ENCODE data around the gene FURIN. TPM values are rescaled to one million over a fixed set of nuclear protein-coding genes. Genes with fewer than 3 reads are reported as not detected.

Gene FURIN
- total and polyA plus RNA-seq, 2 of the 4 experiments (the other 2 are of a cell fraction), result 34.8 to 54.3 TPM

DNA sequence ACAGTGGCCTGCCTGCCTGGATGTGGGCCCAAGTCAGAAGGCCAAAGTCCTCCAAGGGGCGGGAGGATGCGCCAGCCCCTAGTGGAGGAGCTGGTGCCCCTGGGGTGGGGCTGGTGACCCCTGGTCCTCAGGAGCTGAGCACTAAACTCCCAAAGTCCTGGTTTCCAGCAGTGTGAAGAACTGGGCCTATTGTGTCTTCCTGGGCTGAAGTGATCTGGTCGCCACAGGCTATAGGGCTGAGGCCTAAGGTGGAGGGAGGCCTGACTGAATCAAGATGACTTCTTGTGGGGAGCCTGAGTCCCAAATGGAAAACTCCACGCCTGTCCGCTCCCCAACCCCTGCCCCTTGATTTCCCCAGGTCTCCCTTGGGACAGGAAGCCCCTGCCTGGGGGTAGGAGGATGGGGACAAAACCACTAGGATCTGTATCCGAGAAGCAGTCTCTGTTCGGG lies 15.2 kb downstream of the FURIN start:
- Histone ChIP-seq H3K36me3 (ENCODE audit: control insufficient read depth, insufficient read depth, low read length) (peaks cover 32% of the 10 kb centered on the region; the same call in 1 of the 2 replicates), H3K56ac (ENCODE audit: extremely low read depth, insufficient read depth, low read length) (no peak overlapping the region; the same call in 1 of the 2 replicates), H2AK5ac (ENCODE audit: low read depth, low read length) (peak overlapping the region; percentile 65; the same call in 1 of the 2 replicates), H3K14ac (replicated peaks; ENCODE audit: low read depth, low read length) (peak overlapping the region; percentile 60; the same call in 1 of the 2 replicates), H4K20me1 (ENCODE audit: insufficient read depth, low read length) (no peaks in the 10 kb centered on the region), H2AK9ac (replicated peaks; ENCODE audit: low read depth, low read length, poor library complexity) (peak overlapping the region; percentile 20), H2BK15ac (ENCODE audit: low read depth, low read length) (no peak overlapping the region), H3K9me1 (ENCODE audit: insufficient read depth, low read length) (no peaks in the 10 kb centered on the region), H3K9me3 (ENCODE audit: control insufficient read depth, insufficient read depth, low read length) (no peaks in the 10 kb centered on the region), H4K8ac (ENCODE audit: low read depth in 2 of 2, low read length in 2 of 2) (peak overlapping the region; percentile 93 to 99; a peak in 3 of 4 replicates), H2BK5ac (ENCODE audit: low read depth, low read length, poor library complexity, severe bottlenecking) (no peak overlapping the region), H2BK20ac (ENCODE audit: low read depth, low read length) (no peak overlapping the region), H2BK120ac (ENCODE audit: low read depth, low read length) (no peak overlapping the region), H2AFZ (replicated peaks; ENCODE audit: low read length, poor library complexity) (peak overlapping the region; percentile 98), H3K4ac (ENCODE audit: low read depth, low read length) (peak overlapping the region; percentile 71), H4K5ac (ENCODE audit: low read depth, low read length) (peak overlapping the region; percentile 74), H3K18ac (ENCODE audit: low read depth, low read length) (no peak overlapping the region; the same call in 1 of the 2 replicates), H3K4me2 (ENCODE audit: low read depth, low read length) (no peak overlapping the region; the same call in 1 of the 2 replicates), H4K91ac (ENCODE audit: insufficient read depth, low read depth, low read length) (peak overlapping the region; percentile 25; the same call in 1 of the 2 replicates), H3K4me1 (ENCODE audit: control insufficient read depth, insufficient read depth, low read length) (peaks cover 16% of the 10 kb centered on the region), H3K79me1 (ENCODE audit: low read depth in 1 of 2, low read length in 2 of 2) (peaks cover 9 to 16% of the 10 kb centered on the region in 2 experiments; a peak in 3 of 4 replicates), H3K4me3 (ENCODE audit: insufficient read depth, low read depth, low read length) (no peak overlapping the region), H3K27me3 (ENCODE audit: control insufficient read depth, insufficient read depth, low read length) (no peaks in the 10 kb centered on the region), H3K23ac (ENCODE audit: low read depth, low read length) (peak overlapping the region; percentile 42; the same call in 1 of the 2 replicates), H3K27ac (ENCODE audit: insufficient read depth, low read length) (peak overlapping the region; percentile 67), H3K9ac (ENCODE audit: low read depth, low read length) (peak overlapping the region; percentile 17)
- DNase-seq (no peak), ATAC-seq (ENCODE audit: low read depth) (no peak)
- dilution Hi-C loops (cut with HindIII; ENCODE audit: low sequenced_read_pairs, unreplicated experiment), result no loop called here
- ChIA-PET CTCF (no interaction called here), POLR2A (ENCODE audit: unreplicated experiment) (no interaction called here)
- intact Hi-C loops (cut with micrococcal nuclease), result no loop called here
- TF ChIP-seq SMC3 (IDR thresholded peaks at IDR 0.05; ENCODE audit: low read depth, low read length) (no peak), MAZ (IDR thresholded peaks at IDR 0.05; ENCODE audit: borderline replicate concordance, low read depth, low read length) (no peak), RAD21 (IDR thresholded peaks at IDR 0.05; ENCODE audit: low read length) (no peak)
- in situ Hi-C loops (cut with MboI; ENCODE audit: low sequenced_read_pairs), result loop anchor here (10.0 to 25.0 kb wide), 2 partner anchors 389 to 571 kb away; no protein-coding TSS in a partner anchor
- BruUV-seq (replicated peaks), result no TSS peak
- WGBS, 2 experiments (ENCODE audit: extremely low coverage in 2 of 2, insufficient read length in 1 of 2), result no CpG with 5 or more reads among the region's 7 CpGs

Measured in IMR-90 (cell line).